Neural cell (in vitro differentiated cells): ENCODE data around the gene CTDSPL. TPM values are rescaled to one million over a fixed set of nuclear protein-coding genes. Genes with fewer than 3 reads are reported as not detected.

Experiments used
- H2AFZ ChIP-seq: fragments of 200-600, 300-800 bp; sonication (generic), shearing (Covaris generic); 2 replicates; pipeline ENCODE4 v1.6.0; 2014; ENCODE audit warnings: low read depth, mild to moderate bottlenecking, antibody characterized with exemption, low read length, moderate library complexity
- H3F3A ChIP-seq: fragments of 200-600 bp; shearing (Covaris generic); 2 replicates; pipeline ENCODE4 v1.6.1; 2016; ENCODE audit warnings: mild to moderate bottlenecking, moderate library complexity, mixed read lengths, antibody characterized with exemption, low read length; ENCODE audit not compliant: insufficient read depth, poor library complexity, severe bottlenecking
- H3K27ac ChIP-seq: fragments of 200-600, 300-800 bp; sonication (generic), shearing (Covaris generic); 2 replicates; pipeline ENCODE4 v1.5.1; 2014; ENCODE audit warnings: mild to moderate bottlenecking, low read length, moderate library complexity
- H3K27me3 ChIP-seq: fragments of 300-800, 200-600 bp; sonication (generic), shearing (Covaris generic); 2 replicates; pipeline ENCODE4 v1.6.0; 2014; ENCODE audit warnings: mild to moderate bottlenecking, low read depth, low read length, moderate library complexity; ENCODE audit not compliant: insufficient read depth
- H3K36me3 ChIP-seq: fragments of 300-800, 200-600 bp; sonication (generic), shearing (Covaris generic); 2 replicates; pipeline ENCODE4 v1.5.1; 2014; ENCODE audit warnings: mild to moderate bottlenecking, antibody characterized with exemption, low read length, moderate library complexity; ENCODE audit not compliant: insufficient read depth
- H3K4me2 ChIP-seq: fragments of 300-800, 200-600 bp; sonication (generic), shearing (Covaris generic); 2 replicates; pipeline ENCODE4 v1.6.0; 2014; ENCODE audit warnings: mild to moderate bottlenecking, low read length
- H3K4me3 ChIP-seq: fragments of 300-800, 200-600 bp; sonication (generic), shearing (Covaris generic); 2 replicates; pipeline ENCODE4 v1.5.1; 2014; ENCODE audit warnings: mild to moderate bottlenecking, low read length, moderate library complexity
- H3K79me2 ChIP-seq: fragments of 200-600 bp; shearing (Covaris generic); replicated peaks from 2 replicates; pipeline ENCODE4 v1.6.0; 2014; ENCODE audit warnings: mild to moderate bottlenecking, low read length, moderate library complexity; ENCODE audit not compliant: insufficient read depth
- H3K9ac ChIP-seq: fragments of 300-800, 200-600 bp; sonication (generic), shearing (Covaris generic); 2 replicates; pipeline ENCODE4 v1.6.1; 2016; ENCODE audit warnings: mild to moderate bottlenecking, low read length, mixed read lengths
- H3K9me2 ChIP-seq: fragments of 200-600 bp; shearing (Covaris generic); 2 replicates; pipeline ENCODE4 v1.6.1; 2016; ENCODE audit warnings: mild to moderate bottlenecking, low read length, mixed read lengths; ENCODE audit not compliant: insufficient read depth
- H3K9me3 ChIP-seq: fragments of 200-600, 300-800 bp; sonication (generic), shearing (Covaris generic); 2 replicates; pipeline ENCODE4 v1.6.1; 2016; ENCODE audit warnings: mild to moderate bottlenecking, mixed run types, low read length, moderate library complexity, mixed read lengths
- H4K20me1 ChIP-seq: fragments of 200-600 bp; shearing (Covaris generic); 2 replicates; pipeline ENCODE4 v1.6.1; 2016; ENCODE audit warnings: mild to moderate bottlenecking, mixed run types; ENCODE audit not compliant: insufficient read depth
- EP300 ChIP-seq: fragments of 450-650 bp; conservative IDR thresholded peaks from 2 replicates; pipeline ENCODE4 v1.6.1; 2014; ENCODE audit warnings: antibody characterized with exemption, mild to moderate bottlenecking, moderate library complexity; ENCODE audit not compliant: poor library complexity, severe bottlenecking
- EZH2 ChIP-seq: fragments of 200-600, 300-800 bp; shearing (Covaris generic), sonication (generic); IDR thresholded peaks from 2 replicates; pipeline ENCODE4 v1.6.1; 2014; ENCODE audit warnings: antibody characterized with exemption, low read length, borderline replicate concordance, mild to moderate bottlenecking; ENCODE audit not compliant: insufficient read depth, poor library complexity, severe bottlenecking
- MXI1 ChIP-seq: fragments of 450-650 bp; conservative IDR thresholded peaks from 2 replicates; pipeline ENCODE4 v1.6.1; 2014; ENCODE audit warnings: antibody characterized with exemption, mild to moderate bottlenecking; ENCODE audit not compliant: poor library complexity, severe bottlenecking
- POLR2AphosphoS5 ChIP-seq: IDR thresholded peaks from 2 replicates; pipeline ENCODE4 v1.6.1; 2012
- RAD21 ChIP-seq: fragments of 450-650 bp; conservative IDR thresholded peaks from 2 replicates; pipeline ENCODE4 v1.6.1; 2014; ENCODE audit warnings: antibody characterized with exemption, mild to moderate bottlenecking, moderate library complexity
- REST ChIP-seq: IDR thresholded peaks from 2 replicates; pipeline ENCODE4 v1.6.1; 2012; ENCODE audit warnings: borderline replicate concordance
- SMC3 ChIP-seq: fragments of 450-650 bp; conservative IDR thresholded peaks from 2 replicates; pipeline ENCODE4 v1.6.1; 2014; ENCODE audit warnings: antibody characterized with exemption, mild to moderate bottlenecking, moderate library complexity; ENCODE audit not compliant: poor library complexity
- TAF1 ChIP-seq: IDR thresholded peaks from 2 replicates; pipeline ENCODE4 v1.6.1; 2012; ENCODE audit warnings: low read depth
- polyA plus RNA-seq: library from polyadenylated mRNA; depleted of rRNA; stranded (reverse); fragments of >200 nt; gene quantifications from 2 replicates; pipeline ENCODE4 v1.2.3, GENCODE V29; 2014
- TF ChIP-seq, protein P1 (sequence below): fragments of 450-650 bp; IDR thresholded peaks from 2 replicates; pipeline ENCODE4 v1.5.1; 2014; ENCODE audit warnings: antibody characterized with exemption, mild to moderate bottlenecking, moderate library complexity; ENCODE audit not compliant: poor library complexity, severe bottlenecking

CTDSPL gene
- polyA plus RNA-seq, 1 donor from 2014 or later, result 17.0 TPM

DNA sequence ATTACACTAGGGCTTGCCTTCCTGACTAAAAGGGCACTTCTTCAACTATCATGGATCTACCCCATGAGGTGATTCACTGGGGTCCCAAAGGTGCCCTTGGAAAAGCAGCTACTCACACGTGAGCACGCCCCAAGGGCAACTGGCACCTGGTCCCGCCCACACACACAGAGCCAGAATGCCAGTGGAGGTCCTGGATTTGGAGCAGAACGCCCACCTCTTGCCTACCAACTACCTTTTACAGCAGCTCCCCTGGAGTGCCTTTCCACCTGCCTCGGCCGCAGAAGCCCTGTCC, 1.8 kb upstream of the CTDSPL start:
- no peak overlapping the region for H3K27ac ChIP-seq
- H3K9me2 ChIP-seq, result no peaks in the 10 kb centered on the region
- peak overlapping the region; percentile 90 for H3K9ac ChIP-seq
- peak overlapping the region; percentile 95 for H3K4me3 ChIP-seq
- H3K79me2 ChIP-seq, result peaks cover 9% of the 10 kb centered on the region
- H3F3A ChIP-seq, result no peaks in the 10 kb centered on the region
- H2AFZ ChIP-seq, result peak overlapping the region; percentile 38
- H3K9me3 ChIP-seq, result no peaks in the 10 kb centered on the region
- peak overlapping the region; percentile 61 for H3K4me2 ChIP-seq
- no peaks in the 10 kb centered on the region for H4K20me1 ChIP-seq
- H3K27me3 ChIP-seq, result no peaks in the 10 kb centered on the region
- H3K36me3 ChIP-seq, result no peaks in the 10 kb centered on the region
- TF ChIP-seq MXI1, result no peak
- no peak for TF ChIP-seq EP300
- no peak for TF ChIP-seq EZH2
- no peak for TF ChIP-seq SMC3
- TF ChIP-seq, protein P1, sequence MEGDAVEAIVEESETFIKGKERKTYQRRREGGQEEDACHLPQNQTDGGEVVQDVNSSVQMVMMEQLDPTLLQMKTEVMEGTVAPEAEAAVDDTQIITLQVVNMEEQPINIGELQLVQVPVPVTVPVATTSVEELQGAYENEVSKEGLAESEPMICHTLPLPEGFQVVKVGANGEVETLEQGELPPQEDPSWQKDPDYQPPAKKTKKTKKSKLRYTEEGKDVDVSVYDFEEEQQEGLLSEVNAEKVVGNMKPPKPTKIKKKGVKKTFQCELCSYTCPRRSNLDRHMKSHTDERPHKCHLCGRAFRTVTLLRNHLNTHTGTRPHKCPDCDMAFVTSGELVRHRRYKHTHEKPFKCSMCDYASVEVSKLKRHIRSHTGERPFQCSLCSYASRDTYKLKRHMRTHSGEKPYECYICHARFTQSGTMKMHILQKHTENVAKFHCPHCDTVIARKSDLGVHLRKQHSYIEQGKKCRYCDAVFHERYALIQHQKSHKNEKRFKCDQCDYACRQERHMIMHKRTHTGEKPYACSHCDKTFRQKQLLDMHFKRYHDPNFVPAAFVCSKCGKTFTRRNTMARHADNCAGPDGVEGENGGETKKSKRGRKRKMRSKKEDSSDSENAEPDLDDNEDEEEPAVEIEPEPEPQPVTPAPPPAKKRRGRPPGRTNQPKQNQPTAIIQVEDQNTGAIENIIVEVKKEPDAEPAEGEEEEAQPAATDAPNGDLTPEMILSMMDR, result no peak
- no peak for TF ChIP-seq POLR2AphosphoS5
- no peak for TF ChIP-seq RAD21
- TF ChIP-seq TAF1, result no peak
- no peak for TF ChIP-seq REST

DNA sequence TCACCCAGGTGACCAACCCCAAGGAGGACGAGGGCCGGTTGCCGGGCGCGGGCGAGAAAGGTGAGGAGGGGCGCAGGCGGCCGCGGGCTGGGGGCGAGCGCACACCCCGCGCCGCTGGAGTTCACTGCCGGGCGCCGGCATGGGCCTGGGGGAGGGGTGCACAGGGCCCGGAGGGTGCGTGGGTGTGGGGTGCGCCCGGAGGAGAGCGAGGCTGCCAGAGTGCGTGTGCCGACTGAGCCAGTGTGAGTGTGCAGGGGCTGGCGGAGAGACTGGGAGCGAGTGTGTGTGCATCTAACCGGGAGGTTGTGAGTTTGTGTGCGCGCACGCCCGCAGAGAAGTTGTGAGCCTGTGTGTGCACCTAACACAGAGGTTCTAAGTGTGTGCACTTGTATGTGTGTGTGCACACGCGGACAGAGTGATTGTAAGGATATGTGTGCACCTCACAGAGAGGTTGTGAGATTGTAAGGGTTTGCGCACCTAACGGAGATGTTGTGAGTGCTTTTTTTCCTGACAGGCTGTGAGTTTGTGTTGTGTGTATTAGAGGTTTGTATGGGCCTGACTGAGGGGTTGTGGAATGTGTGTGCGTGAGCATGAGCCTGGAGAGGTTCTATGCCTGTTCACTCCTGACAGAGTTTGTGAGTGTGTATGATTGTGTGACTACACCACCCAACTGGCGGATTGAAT, 681 bp downstream of the CTDSPL start:
- Histone ChIP-seq H3K36me3 (no peaks in the 10 kb centered on the region), H3K9me2 (no peaks in the 10 kb centered on the region), H2AFZ (peak overlapping the region; percentile 34), H3K9ac (peak overlapping the region; percentile 71), H3K4me2 (peak overlapping the region; percentile 72), H3K4me3 (peak overlapping the region; percentile 71), H3K79me2 (peaks cover 25% of the 10 kb centered on the region), H3F3A (no peaks in the 10 kb centered on the region), H3K27ac (peak overlapping the region; percentile 28), H4K20me1 (no peaks in the 10 kb centered on the region), H3K27me3 (no peaks in the 10 kb centered on the region), H3K9me3 (peaks cover 4% of the 10 kb centered on the region)
- peak; percentile 74 for TF ChIP-seq MXI1
- TF ChIP-seq SMC3, result peak; percentile 41
- TF ChIP-seq REST, result peak; percentile 56
- TF ChIP-seq EZH2, result no peak
- TF ChIP-seq TAF1, result peak; percentile 30
- peak; percentile 40 for TF ChIP-seq RAD21
- TF ChIP-seq, protein P1, result no peak
- peak; percentile 33 for TF ChIP-seq EP300
- peak; percentile 62 for TF ChIP-seq POLR2AphosphoS5
